ENCODE measurements around the gene ACADSB.

Gene ACADSB

DNA sequence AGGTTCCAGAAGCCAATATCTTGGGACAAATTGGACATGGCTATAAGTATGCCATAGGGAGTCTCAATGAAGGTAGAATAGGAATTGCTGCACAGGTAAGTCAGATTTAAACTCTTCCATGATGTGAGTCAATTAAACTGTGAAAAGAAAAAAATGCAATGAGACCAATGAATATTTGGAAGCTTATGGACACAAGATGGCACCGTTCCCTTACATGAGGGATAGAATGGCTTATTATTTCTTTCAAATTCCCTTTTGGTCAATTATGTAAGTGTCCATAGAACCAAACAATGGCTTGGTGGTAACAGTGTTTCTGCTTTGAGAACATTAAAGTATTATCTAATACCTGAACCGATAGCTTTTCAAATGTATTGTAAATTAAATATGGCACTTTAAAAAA, 35.6 kb downstream of the ACADSB start:
- Histone ChIP-seq H3K27me3 (ENCODE audit: control insufficient read depth in 1 of 2, insufficient read depth in 2 of 2, low read length in 2 of 2) (no peaks in the 10 kb centered on the region), H3K9me3 (ENCODE audit: low read length) (no peaks in the 10 kb centered on the region), H3K4me1 (ENCODE audit: insufficient read depth, low read length) (no peaks in the 10 kb centered on the region), H3K9ac (ENCODE audit: low read length) (no peak overlapping the region), H3K4me3 (ENCODE audit: low read depth in 1 of 2, low read length in 2 of 2) (no peak overlapping the region), H3K27ac (ENCODE audit: low read depth, low read length) (no peak overlapping the region), H3K36me3 (ENCODE audit: insufficient read depth, low read length) (peaks cover 27% of the 10 kb centered on the region)

DNA sequence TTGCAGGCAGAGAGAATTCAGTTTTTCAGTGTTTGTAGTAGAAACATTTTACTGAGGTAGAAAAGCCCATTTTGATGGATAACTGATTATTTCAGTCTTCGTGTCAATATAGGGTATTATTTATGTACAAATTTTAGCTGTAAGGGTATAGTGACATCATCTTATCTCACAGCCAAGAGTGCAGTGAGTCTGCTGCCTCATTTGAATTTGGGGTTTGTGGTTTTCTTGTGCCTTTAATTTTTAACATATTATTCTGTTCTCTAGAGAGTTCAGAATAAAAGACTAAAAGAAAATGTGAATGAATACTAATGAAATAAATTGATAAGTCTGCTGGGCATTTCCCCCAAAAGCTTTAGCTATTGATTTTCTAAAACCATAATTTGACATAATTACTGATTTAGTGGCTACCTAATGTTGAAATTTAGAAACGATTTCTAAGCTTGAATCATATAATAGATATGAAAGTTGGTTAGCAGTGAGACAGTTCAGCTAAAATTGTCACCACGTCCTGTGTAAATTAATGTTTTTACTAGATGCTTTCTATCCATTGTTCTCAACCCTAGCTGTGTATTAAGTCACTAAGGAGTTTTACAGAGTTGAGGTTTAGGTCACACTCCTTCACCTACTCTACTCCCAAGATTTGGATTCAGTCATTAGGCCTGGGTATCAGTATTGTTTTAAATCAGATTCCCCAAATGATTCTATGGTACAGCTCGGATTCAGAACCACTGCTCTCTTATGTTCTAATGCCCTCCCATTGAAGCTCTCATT, 37.3 kb downstream of the ACADSB start:
- Histone ChIP-seq H3K4me1 (ENCODE audit: insufficient read depth, low read length) (no peaks in the 10 kb centered on the region), H3K27ac (ENCODE audit: low read depth, low read length) (no peak overlapping the region), H3K9me3 (ENCODE audit: low read length) (no peaks in the 10 kb centered on the region), H3K27me3 (ENCODE audit: control insufficient read depth in 1 of 2, insufficient read depth in 2 of 2, low read length in 2 of 2) (no peaks in the 10 kb centered on the region), H3K4me3 (ENCODE audit: low read depth in 1 of 2, low read length in 2 of 2) (no peak overlapping the region), H3K9ac (ENCODE audit: low read length) (no peak overlapping the region), H3K36me3 (ENCODE audit: insufficient read depth, low read length) (peaks cover 27% of the 10 kb centered on the region)

DNA sequence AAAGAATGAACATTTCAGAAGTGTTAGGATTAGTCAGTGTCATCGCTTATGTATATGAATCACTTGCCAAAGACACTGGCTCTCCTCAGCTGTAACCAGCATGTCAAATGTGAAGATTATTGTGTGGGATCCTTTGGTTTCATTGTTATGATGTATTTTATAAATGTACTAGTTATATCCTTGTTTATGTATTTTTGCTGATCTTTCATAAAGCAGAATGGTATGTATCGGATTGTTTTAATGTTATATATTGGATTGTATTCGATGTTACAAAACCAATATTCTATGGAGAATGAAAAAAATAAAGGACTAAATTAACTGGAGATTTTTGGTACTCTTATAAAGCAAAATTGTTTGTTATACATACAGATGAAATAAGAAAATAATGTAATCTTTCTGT, 49.2 kb downstream of the ACADSB start:
- Histone ChIP-seq H3K27me3 (ENCODE audit: control insufficient read depth in 1 of 2, insufficient read depth in 2 of 2, low read length in 2 of 2) (no peaks in the 10 kb centered on the region), H3K4me3 (ENCODE audit: low read depth in 1 of 2, low read length in 2 of 2) (no peak overlapping the region), H3K9me3 (ENCODE audit: low read length) (no peaks in the 10 kb centered on the region), H3K9ac (ENCODE audit: low read length) (no peak overlapping the region), H3K27ac (ENCODE audit: low read depth, low read length) (no peak overlapping the region), H3K4me1 (ENCODE audit: insufficient read depth, low read length) (no peaks in the 10 kb centered on the region), H3K36me3 (ENCODE audit: insufficient read depth, low read length) (no peaks in the 10 kb centered on the region)

DNA sequence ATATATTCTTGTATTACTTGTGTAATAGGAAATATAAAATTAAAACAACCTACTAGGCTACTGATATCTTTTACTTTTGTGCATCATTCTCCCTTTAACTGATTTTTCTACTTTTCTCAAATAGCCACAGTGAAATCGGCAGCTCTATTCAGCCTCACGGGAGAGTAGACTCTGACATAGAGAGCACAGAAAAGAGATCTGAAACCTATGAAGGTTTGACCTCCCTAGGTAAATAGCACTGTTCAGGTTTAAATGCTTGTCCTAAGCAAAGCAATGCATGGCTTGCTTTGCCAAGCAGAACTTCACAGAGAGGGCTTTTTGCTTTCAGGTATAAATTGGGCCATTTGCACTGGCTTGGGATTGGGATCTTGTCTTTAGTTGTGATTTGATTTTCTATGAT, 53.1 kb downstream of the ACADSB start:
- Histone ChIP-seq H3K27me3 (ENCODE audit: control insufficient read depth in 1 of 2, insufficient read depth in 2 of 2, low read length in 2 of 2) (no peaks in the 10 kb centered on the region), H3K4me1 (ENCODE audit: insufficient read depth, low read length) (no peaks in the 10 kb centered on the region), H3K4me3 (ENCODE audit: low read depth in 1 of 2, low read length in 2 of 2) (no peak overlapping the region), H3K36me3 (ENCODE audit: insufficient read depth, low read length) (no peaks in the 10 kb centered on the region), H3K9ac (ENCODE audit: low read length) (no peak overlapping the region), H3K27ac (ENCODE audit: low read depth, low read length) (no peak overlapping the region), H3K9me3 (ENCODE audit: low read length) (no peaks in the 10 kb centered on the region)

DNA sequence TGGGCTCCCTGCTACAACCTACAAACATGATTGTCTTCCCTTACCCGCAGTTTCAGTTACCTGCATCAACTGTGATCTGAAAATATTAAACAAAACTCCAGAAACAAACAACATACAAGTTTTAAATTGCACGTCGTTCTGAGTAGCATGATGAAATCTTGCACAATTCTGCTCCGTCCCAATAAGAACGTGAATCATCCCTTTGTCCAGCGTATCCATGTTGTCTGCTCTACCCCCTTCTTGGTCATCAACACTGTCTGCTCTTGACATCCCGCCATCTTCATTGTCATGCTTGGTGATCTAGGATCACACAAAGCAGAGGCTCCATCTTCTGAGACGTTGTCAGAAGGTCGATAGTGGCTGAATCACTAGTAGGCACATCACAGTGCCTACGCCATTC, 53.9 kb downstream of the ACADSB start:
- H3K9ac ChIP-seq (ENCODE audit: low read length): no peak overlapping the region
- no peaks in the 10 kb centered on the region for H3K9me3 ChIP-seq (ENCODE audit: low read length)
- H3K36me3 ChIP-seq (ENCODE audit: insufficient read depth, low read length): no peaks in the 10 kb centered on the region
- H3K4me3 ChIP-seq (ENCODE audit: low read depth in 1 of 2, low read length in 2 of 2): no peak overlapping the region
- H3K27me3 ChIP-seq (ENCODE audit: control insufficient read depth in 1 of 2, insufficient read depth in 2 of 2, low read length in 2 of 2): no peaks in the 10 kb centered on the region
- no peaks in the 10 kb centered on the region for H3K4me1 ChIP-seq (ENCODE audit: insufficient read depth, low read length)
- no peak overlapping the region for H3K27ac ChIP-seq (ENCODE audit: low read depth, low read length)

DNA sequence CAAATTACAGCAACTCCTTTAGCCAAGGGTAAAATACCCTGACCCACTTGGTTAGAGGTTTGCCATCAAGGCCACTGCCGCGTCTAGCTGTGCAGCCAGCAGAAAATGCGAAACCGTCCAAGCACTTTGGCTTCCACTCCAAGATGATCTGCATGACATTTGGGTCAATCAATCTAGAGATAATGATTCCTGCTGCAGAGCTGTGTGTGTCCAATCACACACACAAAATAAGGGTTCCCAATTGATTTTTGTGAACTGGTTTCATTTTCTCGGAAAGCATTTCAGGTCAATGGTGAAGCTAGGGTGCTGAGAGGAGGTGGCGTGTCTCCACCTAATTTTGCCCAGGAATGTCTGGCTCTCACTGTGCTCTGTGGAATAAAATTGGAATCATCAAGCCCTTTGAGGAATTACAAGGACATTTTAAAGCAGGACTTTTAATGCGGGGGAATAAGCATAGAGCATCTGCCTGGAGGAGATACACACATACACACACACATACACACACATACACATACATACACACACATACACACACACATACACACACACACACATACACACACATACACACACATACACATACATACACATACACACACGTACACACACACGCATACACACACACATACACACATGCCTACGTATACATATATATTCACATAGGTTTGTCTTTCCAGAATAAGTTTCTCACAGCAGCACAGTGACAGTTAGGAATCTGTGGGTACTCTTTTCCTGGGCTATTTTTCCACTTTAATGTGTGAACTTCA, 59.5 kb downstream of the ACADSB start:
- H3K9me3 ChIP-seq (ENCODE audit: low read length): no peaks in the 10 kb centered on the region
- H3K27ac ChIP-seq (ENCODE audit: low read depth, low read length): no peak overlapping the region
- H3K27me3 ChIP-seq (ENCODE audit: control insufficient read depth in 1 of 2, insufficient read depth in 2 of 2, low read length in 2 of 2): no peaks in the 10 kb centered on the region

DNA sequence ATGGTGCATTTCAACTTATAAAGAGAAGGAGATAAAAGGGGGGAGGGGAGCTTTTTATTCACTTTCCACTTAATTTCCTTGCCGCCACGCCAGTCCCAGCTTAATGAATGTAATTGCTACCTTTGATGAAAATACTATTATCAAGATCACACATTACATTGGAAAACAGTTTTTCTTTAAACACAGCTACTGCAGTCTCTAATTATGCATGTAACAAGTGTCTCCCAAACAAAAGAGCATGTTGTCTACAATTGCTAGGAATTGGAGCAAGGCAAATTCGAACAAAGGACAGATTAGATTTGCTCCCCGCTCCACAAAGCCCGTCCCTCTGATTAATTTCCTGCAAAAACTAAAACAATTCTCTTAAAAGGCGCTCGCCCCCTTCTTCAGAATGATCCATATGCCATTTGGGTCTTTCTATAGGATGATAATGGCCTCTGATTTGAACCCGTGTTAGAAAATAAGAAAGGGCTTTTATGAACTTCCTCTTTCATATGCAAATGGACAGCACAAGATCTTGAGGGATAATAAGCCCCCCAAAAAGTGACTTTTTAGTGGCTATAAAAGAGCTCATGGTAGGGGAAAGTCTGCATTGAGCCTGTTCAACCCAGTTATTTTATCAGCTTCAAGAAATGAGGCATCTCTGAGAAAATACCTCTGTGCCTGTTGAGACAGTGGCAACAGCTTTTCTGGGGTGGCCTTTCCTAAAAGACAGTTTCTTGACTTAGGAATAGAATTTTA, 60.6 kb downstream of the ACADSB start:
- no peaks in the 10 kb centered on the region for H3K4me1 ChIP-seq (ENCODE audit: insufficient read depth, low read length)
- H3K9ac ChIP-seq (ENCODE audit: low read length): no peak overlapping the region
- H3K36me3 ChIP-seq (ENCODE audit: insufficient read depth, low read length): no peaks in the 10 kb centered on the region
- no peaks in the 10 kb centered on the region for H3K27me3 ChIP-seq (ENCODE audit: control insufficient read depth in 1 of 2, insufficient read depth in 2 of 2, low read length in 2 of 2)
- H3K9me3 ChIP-seq (ENCODE audit: low read length): no peaks in the 10 kb centered on the region
- no peak overlapping the region for H3K27ac ChIP-seq (ENCODE audit: low read depth, low read length)
- no peak overlapping the region for H3K4me3 ChIP-seq (ENCODE audit: low read depth in 1 of 2, low read length in 2 of 2)

More for the DNA sequence above, 59.5 kb downstream of the ACADSB start:
- no peak overlapping the region for H3K9ac ChIP-seq (ENCODE audit: low read length)
- H3K4me3 ChIP-seq (ENCODE audit: low read depth in 1 of 2, low read length in 2 of 2): no peak overlapping the region
- no peaks in the 10 kb centered on the region for H3K4me1 ChIP-seq (ENCODE audit: insufficient read depth, low read length)
- no peaks in the 10 kb centered on the region for H3K36me3 ChIP-seq (ENCODE audit: insufficient read depth, low read length)

DNA sequence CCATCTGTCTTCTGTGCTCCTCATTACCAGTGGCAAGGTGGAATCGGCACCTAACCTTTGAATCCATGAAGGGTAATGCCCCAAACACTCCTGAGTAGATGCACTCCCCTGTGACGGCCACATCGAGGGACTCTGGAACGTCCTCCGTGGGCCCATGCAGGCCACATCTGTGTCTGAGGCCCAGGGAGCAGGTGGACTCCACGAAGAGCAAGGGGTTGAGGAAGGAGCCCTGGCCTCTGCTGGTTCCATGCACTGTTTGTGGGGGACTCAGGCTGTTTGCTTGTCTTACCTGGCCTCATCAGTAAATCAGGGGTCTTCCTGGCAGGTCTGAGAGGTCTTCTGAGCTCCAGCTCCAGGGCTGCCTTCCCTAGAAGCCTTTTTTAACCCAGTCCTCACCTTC, 64.4 kb downstream of the ACADSB start:
- H3K9ac ChIP-seq (ENCODE audit: low read length): no peak overlapping the region
- H3K27ac ChIP-seq (ENCODE audit: low read depth, low read length): no peak overlapping the region
- H3K4me3 ChIP-seq (ENCODE audit: low read depth in 1 of 2, low read length in 2 of 2): no peak overlapping the region
- no peaks in the 10 kb centered on the region for H3K4me1 ChIP-seq (ENCODE audit: insufficient read depth, low read length)
- no peaks in the 10 kb centered on the region for H3K9me3 ChIP-seq (ENCODE audit: low read length)
- no peaks in the 10 kb centered on the region for H3K27me3 ChIP-seq (ENCODE audit: control insufficient read depth in 1 of 2, insufficient read depth in 2 of 2, low read length in 2 of 2)
- H3K36me3 ChIP-seq (ENCODE audit: insufficient read depth, low read length): no peaks in the 10 kb centered on the region

DNA sequence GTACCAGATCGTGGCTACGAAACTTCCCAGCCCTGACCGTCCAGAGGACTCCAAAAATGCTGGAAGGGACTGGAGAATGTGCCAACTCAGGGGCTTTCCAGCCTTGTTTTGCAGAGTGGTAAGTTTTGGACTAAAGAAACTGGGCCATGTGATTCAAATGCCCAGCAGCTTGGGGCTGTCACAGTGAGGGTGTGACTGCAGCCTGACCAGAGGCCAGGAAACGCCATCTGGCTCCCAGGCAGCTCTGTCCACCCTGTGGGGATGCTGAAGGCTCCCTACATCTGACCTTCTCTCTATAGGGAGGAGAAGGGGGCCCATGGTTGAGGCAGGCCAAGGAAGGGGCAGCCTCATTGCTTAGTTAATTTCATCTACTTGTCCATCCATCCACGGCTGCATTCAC, 65.4 kb downstream of the ACADSB start:
- no peaks in the 10 kb centered on the region for H3K36me3 ChIP-seq (ENCODE audit: insufficient read depth, low read length)
- no peak overlapping the region for H3K9ac ChIP-seq (ENCODE audit: low read length)
- no peaks in the 10 kb centered on the region for H3K9me3 ChIP-seq (ENCODE audit: low read length)
- H3K4me3 ChIP-seq (ENCODE audit: low read depth in 1 of 2, low read length in 2 of 2): no peak overlapping the region
- no peaks in the 10 kb centered on the region for H3K4me1 ChIP-seq (ENCODE audit: insufficient read depth, low read length)
- H3K27me3 ChIP-seq (ENCODE audit: control insufficient read depth in 1 of 2, insufficient read depth in 2 of 2, low read length in 2 of 2): no peaks in the 10 kb centered on the region
- no peak overlapping the region for H3K27ac ChIP-seq (ENCODE audit: low read depth, low read length)

DNA sequence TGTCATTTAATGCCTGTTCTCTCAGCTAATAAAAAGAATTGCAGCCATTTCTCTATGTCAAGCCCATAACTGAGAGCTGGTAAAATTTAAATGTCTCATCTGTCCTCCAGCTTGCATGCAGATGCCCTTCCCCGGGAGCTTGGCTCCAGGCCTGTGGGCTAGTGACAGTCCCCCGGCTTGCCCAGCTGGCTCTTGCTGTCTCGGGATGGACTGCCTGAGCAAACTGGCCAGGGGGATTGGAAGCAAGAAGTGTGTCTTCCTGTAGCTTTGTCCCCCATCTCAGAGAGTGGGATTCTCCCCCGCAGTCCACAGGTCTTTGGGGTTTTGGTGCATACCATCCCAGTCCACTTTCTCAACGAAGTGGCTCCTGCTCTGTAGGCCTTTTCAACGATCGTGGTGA, 73.1 kb downstream of the ACADSB start:
- Histone ChIP-seq H3K4me3 (ENCODE audit: low read depth in 1 of 2, low read length in 2 of 2) (no peak overlapping the region), H3K9ac (ENCODE audit: low read length) (no peak overlapping the region), H3K9me3 (ENCODE audit: low read length) (no peaks in the 10 kb centered on the region), H3K27me3 (ENCODE audit: control insufficient read depth in 1 of 2, insufficient read depth in 2 of 2, low read length in 2 of 2) (no peaks in the 10 kb centered on the region), H3K27ac (ENCODE audit: low read depth, low read length) (no peak overlapping the region), H3K36me3 (ENCODE audit: insufficient read depth, low read length) (no peaks in the 10 kb centered on the region), H3K4me1 (ENCODE audit: insufficient read depth, low read length) (no peaks in the 10 kb centered on the region)

DNA sequence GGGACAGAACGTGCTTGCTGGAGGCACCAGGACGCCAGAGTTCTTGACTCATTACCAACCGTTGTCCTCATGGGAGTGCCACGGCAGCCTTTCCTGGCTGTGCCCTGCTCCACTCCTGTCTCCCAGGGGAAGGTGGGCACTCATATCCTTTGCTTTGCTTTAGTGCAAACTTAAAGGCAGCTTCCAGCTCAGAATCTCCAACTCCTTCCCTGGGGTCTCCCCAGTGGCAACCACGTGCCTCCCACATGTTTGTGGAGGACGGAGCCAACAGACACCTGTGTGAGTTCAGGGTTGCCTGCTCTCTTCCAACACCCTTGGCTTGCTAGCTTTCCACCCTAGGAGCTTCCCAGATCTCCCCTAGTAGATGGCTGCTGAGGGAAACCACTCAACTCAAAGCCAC, 75.0 kb downstream of the ACADSB start:
- no peak overlapping the region for H3K4me3 ChIP-seq (ENCODE audit: low read depth in 1 of 2, low read length in 2 of 2)
- H3K9ac ChIP-seq (ENCODE audit: low read length): no peak overlapping the region
- no peaks in the 10 kb centered on the region for H3K4me1 ChIP-seq (ENCODE audit: insufficient read depth, low read length)
- no peak overlapping the region for H3K27ac ChIP-seq (ENCODE audit: low read depth, low read length)
- no peaks in the 10 kb centered on the region for H3K36me3 ChIP-seq (ENCODE audit: insufficient read depth, low read length)
- H3K9me3 ChIP-seq (ENCODE audit: low read length): no peaks in the 10 kb centered on the region
- H3K27me3 ChIP-seq (ENCODE audit: control insufficient read depth in 1 of 2, insufficient read depth in 2 of 2, low read length in 2 of 2): no peaks in the 10 kb centered on the region

Data from muscle layer of colon (tissue), 2 donors.